GM18505 (cell line): ENCODE measurements around the gene CD300LF.

ENCODE experiments used
- ATAC-seq: cut with Tn5 transposase; IDR thresholded peaks from one replicate; pipeline ENCODE4 v1.9.1; 2021; ENCODE audit not compliant: unreplicated experiment
- POLR2A ChIP-seq: IDR thresholded peaks from 4 replicates; pipeline ENCODE4 v1.6.1; 2011; ENCODE audit warnings: borderline replicate concordance; ENCODE audit not compliant: insufficient read depth, insufficient read length; ENCODE audit errors: extremely low read depth

The CD300LF gene

GRCh38 chr17:74712756-74713155, at the start of gene CD300LF:
CD300LF (minus strand) TSS chr17:74712923; CDS start chr17:74712866, 57 bp downstream.
- TF ChIP-seq POLR2A: no peak
- ATAC-seq: no peak

GRCh38 chr17:74761931-74762330, 49.2 kb upstream of the CD300LF start:
- TF ChIP-seq POLR2A: no peak
- no peak for ATAC-seq

GRCh38 chr17:74761419-74761818, 48.7 kb upstream of the CD300LF start:
- ATAC-seq: no peak
- no peak for TF ChIP-seq POLR2A

GRCh38 chr17:74760404-74761105, 47.8 kb upstream of the CD300LF start:
- TF ChIP-seq POLR2A: no peak
- no peak for ATAC-seq

GRCh38 chr17:74759941-74760340, 47.2 kb upstream of the CD300LF start:
- ATAC-seq: no peak
- no peak for TF ChIP-seq POLR2A

GRCh38 chr17:74759243-74759801, 46.6 kb upstream of the CD300LF start:
- ATAC-seq: no peak
- TF ChIP-seq POLR2A: no peak

- ATAC-seq: no peak
- TF ChIP-seq POLR2A: no peak
Observed at GRCh38 chr17:74758848-74759168, 46.1 kb upstream of the CD300LF start.

DNA sequence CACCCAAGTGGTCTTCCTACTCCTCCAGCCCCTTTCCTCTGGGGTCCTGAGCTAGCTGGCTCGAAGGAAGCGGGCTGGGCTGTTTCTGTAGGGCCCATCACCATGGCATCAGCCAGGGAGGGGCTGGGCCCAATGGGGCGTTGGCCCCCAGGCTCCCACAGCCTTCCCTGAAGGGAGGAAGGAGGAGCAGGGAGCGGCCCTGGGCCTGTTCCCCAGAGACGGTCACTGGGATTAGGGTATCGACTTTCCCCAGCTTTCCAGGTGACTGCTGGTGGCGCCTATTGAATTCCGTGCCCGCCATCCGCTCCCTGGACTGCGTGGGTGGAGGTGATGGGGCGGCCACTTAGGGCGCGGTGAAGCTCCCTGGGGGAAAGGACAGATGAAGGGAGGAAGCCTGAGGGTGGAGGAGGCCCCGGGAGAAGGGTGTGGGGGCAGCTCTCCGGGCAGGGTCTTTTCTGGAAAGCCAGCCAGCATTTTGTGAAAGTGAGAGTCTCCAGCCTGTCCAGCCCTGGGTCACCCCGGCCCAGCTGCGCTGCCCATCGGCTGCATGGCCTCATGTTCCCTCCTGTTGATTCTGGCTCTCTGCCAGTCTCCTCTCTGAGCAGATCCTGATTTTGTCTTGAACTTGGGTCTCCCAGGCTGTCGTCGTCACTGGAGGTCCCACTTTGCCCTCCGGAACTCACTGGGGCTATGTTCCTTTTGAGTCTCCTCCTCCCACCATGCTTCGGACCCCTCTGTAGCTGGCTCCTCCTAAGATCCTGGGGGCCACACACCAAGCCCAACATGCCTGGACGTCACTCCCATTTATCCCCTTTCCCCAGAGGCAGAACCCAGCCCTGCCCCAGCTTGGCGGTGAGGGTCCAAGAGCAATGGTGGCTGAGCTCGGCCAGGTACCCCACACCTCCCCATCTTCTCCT, 45.5 kb upstream of the CD300LF start:
- no peak for ATAC-seq
- TF ChIP-seq POLR2A: no peak

DNA sequence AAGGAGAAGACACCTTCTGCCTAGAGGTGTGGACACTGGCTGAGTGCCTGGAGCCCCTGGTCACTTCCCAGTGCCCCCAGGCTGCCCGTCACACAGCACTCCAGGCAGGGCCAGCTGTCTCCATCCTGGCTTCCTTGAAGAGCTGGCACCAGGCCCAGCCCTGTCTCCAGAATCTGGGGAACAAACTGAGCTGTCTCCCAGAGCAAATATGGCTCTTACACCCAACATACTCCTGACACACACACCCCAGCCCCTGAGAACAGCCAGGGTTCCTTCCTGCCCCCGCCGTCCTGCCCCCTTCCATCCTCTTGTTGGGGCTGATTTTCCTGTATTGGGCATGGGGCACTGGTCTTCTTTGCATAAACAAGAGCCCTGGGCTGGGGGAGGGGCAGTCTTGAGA, 44.8 kb upstream of the CD300LF start:
- no peak for ATAC-seq
- TF ChIP-seq POLR2A: no peak

- no peak for TF ChIP-seq POLR2A
- ATAC-seq: no peak
Observed at GRCh38 chr17:74756891-74757290, 44.2 kb upstream of the CD300LF start.

DNA sequence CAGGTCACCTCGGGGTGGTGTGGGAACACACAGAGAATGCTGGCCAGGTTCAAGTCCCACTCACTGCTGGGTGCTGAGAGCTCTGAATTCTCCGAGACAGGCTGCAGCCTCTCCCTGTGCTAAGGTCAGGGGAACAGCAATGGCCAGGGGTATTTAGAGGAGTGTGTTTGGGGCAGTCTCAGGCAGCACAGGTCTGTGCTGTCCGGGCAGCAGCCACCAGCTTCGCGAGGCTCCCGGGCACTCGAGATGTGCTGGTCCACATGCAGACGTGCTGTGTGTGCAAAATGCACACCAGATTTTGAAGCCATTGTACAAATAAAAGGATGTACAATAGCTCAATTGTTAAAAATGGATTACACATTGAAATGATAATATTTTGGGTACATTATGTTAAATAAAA, 42.8 kb upstream of the CD300LF start:
- ATAC-seq: no peak
- no peak for TF ChIP-seq POLR2A

DNA sequence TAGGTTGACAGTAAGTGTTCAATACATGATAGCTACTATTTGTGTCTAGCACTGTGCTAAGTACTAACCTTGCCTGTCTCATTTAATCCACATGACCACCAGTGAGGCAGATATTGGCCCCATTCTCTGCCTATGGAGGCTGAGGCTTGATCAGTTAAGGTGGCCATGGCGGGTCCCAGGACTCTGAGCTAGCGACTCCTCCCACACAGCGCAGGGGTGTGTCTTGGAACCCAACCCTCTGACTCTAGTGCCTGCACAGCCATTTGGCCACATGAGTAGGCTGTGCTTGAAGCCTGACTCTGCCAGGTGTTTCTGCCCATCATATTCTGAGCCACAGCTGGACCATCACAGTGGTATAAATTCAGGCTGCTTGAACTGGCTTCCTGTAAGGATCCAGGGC, 42.1 kb upstream of the CD300LF start:
- TF ChIP-seq POLR2A: no peak
- ATAC-seq: no peak

- no peak for TF ChIP-seq POLR2A
- no peak for ATAC-seq
Observed at GRCh38 chr17:74752822-74753401, 40.2 kb upstream of the CD300LF start.
